ENCODE measurements around the gene WIPF2.

- TF ChIP-seq YY1 (IDR thresholded peaks at IDR 0.05; ENCODE audit: extremely low read depth, insufficient replicate concordance, low read depth, low read length) (no peak), CTCF (IDR thresholded peaks at IDR 0.05 in 2 of 3, conservative IDR thresholded peaks at IDR 0.05 in 1 of 3; ENCODE audit: borderline replicate concordance in 1 of 3, insufficient read depth in 1 of 3, low read depth in 2 of 3, low read length in 2 of 3) (no peak), EZH2phosphoT487 (IDR thresholded peaks at IDR 0.05; ENCODE audit: borderline replicate concordance) (no peak), ATF3 (IDR thresholded peaks at IDR 0.05) (no peak), POLR2AphosphoS5 (IDR thresholded peaks at IDR 0.05; ENCODE audit: low read depth, low read length) (no peak), CBX3 (IDR thresholded peaks at IDR 0.05; ENCODE audit: low read depth) (no peak)
- TF ChIP-seq, protein P1, sequence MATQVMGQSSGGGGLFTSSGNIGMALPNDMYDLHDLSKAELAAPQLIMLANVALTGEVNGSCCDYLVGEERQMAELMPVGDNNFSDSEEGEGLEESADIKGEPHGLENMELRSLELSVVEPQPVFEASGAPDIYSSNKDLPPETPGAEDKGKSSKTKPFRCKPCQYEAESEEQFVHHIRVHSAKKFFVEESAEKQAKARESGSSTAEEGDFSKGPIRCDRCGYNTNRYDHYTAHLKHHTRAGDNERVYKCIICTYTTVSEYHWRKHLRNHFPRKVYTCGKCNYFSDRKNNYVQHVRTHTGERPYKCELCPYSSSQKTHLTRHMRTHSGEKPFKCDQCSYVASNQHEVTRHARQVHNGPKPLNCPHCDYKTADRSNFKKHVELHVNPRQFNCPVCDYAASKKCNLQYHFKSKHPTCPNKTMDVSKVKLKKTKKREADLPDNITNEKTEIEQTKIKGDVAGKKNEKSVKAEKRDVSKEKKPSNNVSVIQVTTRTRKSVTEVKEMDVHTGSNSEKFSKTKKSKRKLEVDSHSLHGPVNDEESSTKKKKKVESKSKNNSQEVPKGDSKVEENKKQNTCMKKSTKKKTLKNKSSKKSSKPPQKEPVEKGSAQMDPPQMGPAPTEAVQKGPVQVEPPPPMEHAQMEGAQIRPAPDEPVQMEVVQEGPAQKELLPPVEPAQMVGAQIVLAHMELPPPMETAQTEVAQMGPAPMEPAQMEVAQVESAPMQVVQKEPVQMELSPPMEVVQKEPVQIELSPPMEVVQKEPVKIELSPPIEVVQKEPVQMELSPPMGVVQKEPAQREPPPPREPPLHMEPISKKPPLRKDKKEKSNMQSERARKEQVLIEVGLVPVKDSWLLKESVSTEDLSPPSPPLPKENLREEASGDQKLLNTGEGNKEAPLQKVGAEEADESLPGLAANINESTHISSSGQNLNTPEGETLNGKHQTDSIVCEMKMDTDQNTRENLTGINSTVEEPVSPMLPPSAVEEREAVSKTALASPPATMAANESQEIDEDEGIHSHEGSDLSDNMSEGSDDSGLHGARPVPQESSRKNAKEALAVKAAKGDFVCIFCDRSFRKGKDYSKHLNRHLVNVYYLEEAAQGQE (IDR thresholded peaks at IDR 0.05; ENCODE audit: low read depth): no peak
Observed at GRCh38 chr17:40218006-40218739, 931 bp upstream of the WIPF2 start.

All from HCT116 (cell line).